Tibial artery (tissue), 4 donors: ENCODE results near the gene CFLAR.

Experiments
- DNase-seq, 2 donors: peaks; one replicate each; pipeline ENCODE4 v3.0.0-alpha.2; 2019
- H3K27ac ChIP-seq, 2 donors: fragments of 200-600 bp; sonication (generic) in 1 of 2; 1 replicate in 1 of 2; 2 replicates in 1 of 2; pipeline ENCODE4 v1.5.1; 2018 to 2019; ENCODE audit warnings: mild to moderate bottlenecking in 1 of 2
- H3K27me3 ChIP-seq, 2 donors: fragments of 200-600 bp; sonication (generic) in 1 of 2; one replicate each; pipeline versions ENCODE4 v1.5.1 to v1.6.0; 2016 to 2019
- H3K36me3 ChIP-seq, 3 donors: fragments of 200-600 bp; sonication (generic) in 2 of 3; one replicate each; pipeline ENCODE4 v1.5.1; 2016 to 2019; ENCODE audit warnings: mild to moderate bottlenecking in 2 of 3
- H3K4me1 ChIP-seq, 4 donors: fragments of 200-600 bp; sonication (generic) in 2 of 4; 1 replicate in 3 of 4; 2 replicates in 1 of 4; pipeline ENCODE4 v1.5.1; 2016 to 2019
- H3K4me3 ChIP-seq, 2 donors: fragments of 200-600 bp; sonication (generic) in 1 of 2; 1 replicate in 1 of 2; 2 replicates in 1 of 2; pipeline ENCODE4 v1.5.1; 2018 to 2019; ENCODE audit warnings: mild to moderate bottlenecking in 2 of 2
- H3K9me3 ChIP-seq, 3 donors: fragments of 200-600 bp; sonication (generic) in 1 of 3; one replicate each; pipeline ENCODE4 v1.5.1; 2016 to 2019
- CTCF ChIP-seq, 2 experiments: fragments of 200-600 bp in 1 of 2; fragments of 450-650 bp in 1 of 2; IDR thresholded peaks; one replicate each; pipeline ENCODE4 v1.5.1; 2017 to 2019; ENCODE audit warnings: antibody characterized with exemption in 2 of 2, mild to moderate bottlenecking in 1 of 2, moderate library complexity in 1 of 2
- intact Hi-C: fragments of 100-400 bp; cut with DNase I; formaldehyde crosslinking; loops from one replicate; pipeline ENCODE4 v1.15.0; 2023; ENCODE audit warnings: low total_unique reads

Gene CFLAR

GRCh38 chr2:201194097-201194496 is 78.1 kb downstream of the CFLAR start:
- no peak for TF ChIP-seq CTCF (IDR thresholded peaks at IDR 0.05)
- intact Hi-C loops = no loop called here
- Histone ChIP-seq H3K27me3 (no peaks in the 10 kb centered on the region), H3K27ac (no peak overlapping the region), H3K36me3 (no peaks in the 10 kb centered on the region), H3K4me3 (no peak overlapping the region), H3K4me1 (no peaks in the 10 kb centered on the region), H3K9me3 (no peaks in the 10 kb centered on the region)
- no peak for DNase-seq

- Histone ChIP-seq H3K9me3 (no peaks in the 10 kb centered on the region), H3K4me3 (no peak overlapping the region)
These were observed 79.4 kb downstream of the CFLAR start for GRCh38 chr2:201195331-201195730.

GRCh38 chr2:201196003-201196402 is 80.0 kb downstream of the CFLAR start:
- intact Hi-C loops = no loop called here
- Histone ChIP-seq H3K36me3 (no peaks in the 10 kb centered on the region), H3K4me3 (no peak overlapping the region), H3K27ac (no peak overlapping the region), H3K9me3 (no peaks in the 10 kb centered on the region), H3K4me1 (no peaks in the 10 kb centered on the region), H3K27me3 (no peaks in the 10 kb centered on the region)
- no peak for TF ChIP-seq CTCF (IDR thresholded peaks at IDR 0.05)
- DNase-seq = no peak

More at GRCh38 chr2:201195331-201195730, 79.4 kb downstream of the CFLAR start:
- intact Hi-C loops = no loop called here
- DNase-seq = no peak
- Histone ChIP-seq H3K4me1 (no peaks in the 10 kb centered on the region), H3K36me3 (no peaks in the 10 kb centered on the region), H3K27ac (no peak overlapping the region), H3K27me3 (no peaks in the 10 kb centered on the region)
- TF ChIP-seq CTCF (IDR thresholded peaks at IDR 0.05) = no peak

GRCh38 chr2:201196803-201197202 is 80.8 kb downstream of the CFLAR start:
- H3K36me3 ChIP-seq = no peaks in the 10 kb centered on the region
- no peaks in the 10 kb centered on the region for H3K9me3 ChIP-seq
- no peak for DNase-seq
- TF ChIP-seq CTCF (IDR thresholded peaks at IDR 0.05) = no peak
- intact Hi-C loops = no loop called here
- no peak overlapping the region for H3K27ac ChIP-seq
- no peaks in the 10 kb centered on the region for H3K27me3 ChIP-seq
- no peak overlapping the region for H3K4me3 ChIP-seq
- H3K4me1 ChIP-seq = no peaks in the 10 kb centered on the region

GRCh38 chr2:201197781-201198180 is 81.8 kb downstream of the CFLAR start:
- Histone ChIP-seq H3K36me3 (no peaks in the 10 kb centered on the region), H3K9me3 (no peaks in the 10 kb centered on the region), H3K27me3 (no peaks in the 10 kb centered on the region), H3K27ac (no peak overlapping the region), H3K4me1 (no peaks in the 10 kb centered on the region), H3K4me3 (no peak overlapping the region)
- intact Hi-C loops = no loop called here
- no peak for TF ChIP-seq CTCF (IDR thresholded peaks at IDR 0.05)
- no peak for DNase-seq

- Histone ChIP-seq H3K27ac (no peak overlapping the region), H3K27me3 (no peaks in the 10 kb centered on the region), H3K36me3 (no peaks in the 10 kb centered on the region), H3K4me3 (no peak overlapping the region), H3K4me1 (no peaks in the 10 kb centered on the region), H3K9me3 (no peaks in the 10 kb centered on the region)
- TF ChIP-seq CTCF (IDR thresholded peaks at IDR 0.05) = no peak
- DNase-seq = no peak
- intact Hi-C loops = no loop called here
These were observed 83.9 kb downstream of the CFLAR start for GRCh38 chr2:201199847-201200246.
